ENCODE measurements around the gene ERC2.

Gene ERC2

GRCh38 chr3:55570271-55570711 lies 898.0 kb downstream of the ERC2 start:
- FAIRE-seq (no peak), DNase-seq (ENCODE audit: extremely low spot score, insufficient read length, low read depth) (no peak)

GRCh38 chr3:55569033-55569599 lies 899.2 kb downstream of the ERC2 start:
- FAIRE-seq: no peak

GRCh38 chr3:55567615-55568014 lies 900.7 kb downstream of the ERC2 start:
- DNase-seq (ENCODE audit: extremely low spot score, insufficient read length, low read depth): no peak
- no peak for FAIRE-seq

More at GRCh38 chr3:55569033-55569599, 899.2 kb downstream of the ERC2 start:
- DNase-seq (ENCODE audit: extremely low spot score, insufficient read length, low read depth): no peak

GRCh38 chr3:55567121-55567520 lies 901.1 kb downstream of the ERC2 start:
- no peak for FAIRE-seq
- DNase-seq (ENCODE audit: extremely low spot score, insufficient read length, low read depth): no peak

- FAIRE-seq (no peak), DNase-seq (ENCODE audit: extremely low spot score, insufficient read length, low read depth) (no peak)
Measured at GRCh38 chr3:55565521-55565920, 902.7 kb downstream of the ERC2 start.

DNA sequence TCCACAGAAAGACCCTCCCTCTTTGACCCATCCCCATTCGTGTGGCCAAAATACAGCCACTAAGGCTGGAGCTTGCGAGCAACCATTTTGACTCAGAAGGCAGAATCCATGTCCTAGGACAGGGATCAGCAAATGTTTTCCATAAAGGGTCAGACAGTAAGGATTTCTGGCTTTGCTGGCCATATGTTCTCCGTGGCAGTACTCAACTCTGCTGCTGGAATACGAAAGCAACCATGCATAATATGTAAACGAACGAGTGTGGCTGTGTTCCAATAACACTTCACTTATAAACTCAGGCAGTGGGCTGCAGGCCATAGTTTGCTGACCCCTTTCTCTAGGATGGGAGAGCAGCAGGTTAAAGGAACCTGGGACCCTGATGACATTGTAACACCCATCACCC lies 903.5 kb downstream of the ERC2 start:
- no peak for DNase-seq (ENCODE audit: extremely low spot score, insufficient read length, low read depth)
- no peak for FAIRE-seq

GRCh38 chr3:55562700-55563099 lies 905.6 kb downstream of the ERC2 start:
- FAIRE-seq: no peak

DNA sequence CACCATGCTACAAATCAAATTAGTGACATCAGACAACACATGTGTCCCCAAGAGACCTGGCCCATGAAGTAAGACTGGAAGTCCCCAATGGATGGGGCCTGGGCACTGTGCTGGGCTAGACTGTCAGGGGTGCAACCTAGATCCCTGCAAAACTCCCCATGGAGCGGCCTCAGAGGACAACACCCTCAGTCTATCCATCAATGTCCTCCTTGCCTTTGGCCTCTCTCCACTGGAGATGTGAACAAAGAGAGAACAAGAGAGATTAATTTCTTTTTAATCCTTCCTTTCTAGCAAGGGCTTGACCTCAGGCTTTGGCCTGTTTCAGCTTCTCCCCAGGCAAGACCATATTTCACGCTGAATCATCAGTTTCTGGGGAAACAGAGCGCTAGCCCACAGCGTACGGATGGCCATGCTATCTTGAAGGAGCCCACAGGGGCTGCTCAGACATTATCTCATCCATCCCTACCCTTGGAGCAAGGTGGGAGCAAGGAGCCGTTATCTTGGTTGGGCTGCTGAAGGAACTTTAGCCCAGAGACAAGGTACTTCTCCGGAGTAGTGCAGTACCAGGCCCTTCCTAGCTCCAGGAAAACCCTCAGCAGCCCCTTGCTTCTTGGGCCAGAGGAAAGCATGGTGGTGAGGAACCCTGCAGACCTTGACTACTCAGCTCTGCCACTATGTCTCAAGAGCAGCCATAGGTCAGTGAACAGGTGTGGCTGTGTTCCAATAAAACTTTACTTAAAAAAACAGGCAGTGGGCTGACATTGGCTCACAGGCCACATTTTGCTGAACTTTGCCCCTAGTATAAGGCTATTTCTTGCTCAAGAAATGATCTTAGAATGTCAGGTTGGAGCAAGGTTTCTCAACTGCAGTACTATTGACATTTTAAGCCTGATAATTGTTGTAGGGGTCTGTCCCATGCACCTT lies 908.5 kb downstream of the ERC2 start:
- no peak for FAIRE-seq

More at GRCh38 chr3:55562700-55563099, 905.6 kb downstream of the ERC2 start:
- no peak for DNase-seq (ENCODE audit: extremely low spot score, insufficient read length, low read depth)

GRCh38 chr3:55558316-55558715 lies 910.0 kb downstream of the ERC2 start:
- DNase-seq (ENCODE audit: extremely low spot score, insufficient read length, low read depth): no peak
- FAIRE-seq: no peak

More for the DNA sequence above, 908.5 kb downstream of the ERC2 start:
- no peak for DNase-seq (ENCODE audit: extremely low spot score, insufficient read length, low read depth)

DNA sequence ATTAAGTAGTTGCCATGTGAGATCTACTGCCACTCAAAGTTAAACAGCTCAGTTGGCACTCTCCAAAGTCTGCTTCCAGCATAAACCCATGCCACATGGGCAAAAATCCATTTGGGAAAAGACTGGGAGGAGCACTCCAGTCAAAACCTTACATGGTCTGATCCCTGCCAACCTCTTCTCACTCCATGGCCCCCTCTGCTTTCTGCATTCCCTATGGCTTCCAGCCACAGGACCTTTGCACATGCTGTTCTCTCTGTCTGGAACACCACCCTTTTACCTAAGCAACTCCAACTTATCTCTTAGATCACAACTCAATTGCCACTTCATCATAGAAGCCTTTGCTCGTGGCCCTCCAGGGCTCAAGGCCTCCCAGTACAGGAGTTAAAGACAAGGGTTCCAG lies 910.7 kb downstream of the ERC2 start:
- DNase-seq (ENCODE audit: extremely low spot score, insufficient read length, low read depth) (no peak), FAIRE-seq (no peak)

DNA sequence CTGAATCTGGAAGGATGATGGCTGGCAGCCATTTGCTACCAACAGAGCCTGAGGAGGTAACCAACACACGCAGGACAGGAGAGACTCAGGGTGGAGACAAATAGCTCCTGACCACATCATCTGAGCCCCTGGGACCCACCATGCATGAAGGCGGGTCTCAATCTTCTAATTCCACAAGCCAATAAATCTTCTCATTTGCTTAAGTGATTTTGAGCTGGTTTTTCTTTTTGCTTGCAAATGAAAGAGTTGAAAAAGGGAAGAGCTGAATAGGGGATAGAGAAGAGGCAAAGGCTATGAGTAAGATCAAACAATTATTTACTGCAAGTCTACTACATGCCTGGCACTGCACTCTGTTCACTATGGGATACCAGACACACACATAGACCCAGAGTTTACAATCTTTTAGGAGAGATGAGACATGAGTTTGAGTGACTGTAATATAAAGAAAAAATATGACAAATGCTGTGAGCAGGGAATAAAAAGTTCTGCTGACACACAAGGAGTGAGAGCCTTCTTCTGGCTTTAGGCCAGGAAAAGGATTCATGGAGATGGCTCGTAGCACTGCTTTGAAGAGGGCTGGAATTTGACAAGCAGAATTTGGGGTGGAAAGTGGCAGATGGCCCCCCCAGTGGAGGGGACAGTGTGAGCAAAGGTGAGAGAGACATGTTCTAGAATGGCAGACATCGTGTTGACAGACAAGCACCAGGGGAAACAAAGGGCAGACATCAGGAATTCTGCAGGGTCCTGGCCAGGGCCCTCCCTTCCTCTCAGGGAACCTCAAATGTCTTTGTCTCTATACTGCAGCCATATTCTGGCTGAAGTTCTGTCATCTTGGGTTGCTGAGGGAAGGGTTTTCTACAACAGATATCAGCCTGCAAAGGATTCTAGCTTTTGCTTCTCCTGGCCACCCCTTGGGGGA lies 911.4 kb downstream of the ERC2 start:
- no peak for DNase-seq (ENCODE audit: extremely low spot score, insufficient read length, low read depth)
- FAIRE-seq: no peak

DNA sequence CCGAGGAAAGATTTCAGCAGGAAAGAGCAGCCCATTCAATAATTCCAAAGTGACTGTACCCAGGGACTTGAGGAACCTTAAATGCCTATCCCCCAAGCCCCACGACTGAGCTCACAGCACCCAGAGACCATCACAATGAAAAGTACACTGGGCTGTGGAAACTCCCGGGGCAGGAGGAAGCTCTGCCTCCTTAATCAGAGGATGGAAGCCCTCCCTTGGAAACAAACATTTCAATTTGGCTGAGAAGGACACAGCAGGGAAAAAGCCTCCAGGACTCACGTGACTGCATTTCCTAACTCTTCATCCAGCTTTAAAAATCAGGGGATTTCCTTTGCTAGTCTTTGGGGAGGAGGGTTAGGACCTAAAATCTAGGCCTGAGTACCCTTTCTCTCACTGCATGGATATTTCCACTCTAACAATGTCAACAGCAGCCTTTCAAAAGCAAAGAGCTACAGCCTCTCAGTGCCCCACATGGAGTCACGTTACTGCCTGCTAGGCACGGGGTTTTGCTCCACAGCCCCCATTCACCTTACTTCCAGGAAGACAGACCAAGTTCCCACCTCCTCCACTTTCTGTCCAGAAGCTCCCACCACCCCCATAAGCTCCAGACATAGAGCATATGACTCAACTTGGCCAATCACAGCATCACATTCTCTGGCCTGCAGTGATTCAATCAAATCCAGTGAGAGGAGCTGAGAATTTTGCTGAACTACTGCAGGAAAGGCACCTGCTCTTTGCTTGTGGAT lies 912.2 kb downstream of the ERC2 start:
- FAIRE-seq (no peak), DNase-seq (ENCODE audit: extremely low spot score, insufficient read length, low read depth) (no peak)

GRCh38 chr3:55554634-55555425 lies 913.4 kb downstream of the ERC2 start:
- DNase-seq (ENCODE audit: extremely low spot score, insufficient read length, low read depth) (no peak), FAIRE-seq (no peak)

- FAIRE-seq: no peak
- DNase-seq (ENCODE audit: extremely low spot score, insufficient read length, low read depth): no peak
Measured at GRCh38 chr3:55551644-55552043, 916.6 kb downstream of the ERC2 start.

- no peak for DNase-seq (ENCODE audit: extremely low spot score, insufficient read length, low read depth)
- FAIRE-seq: no peak
Measured at GRCh38 chr3:55549177-55549576, 919.1 kb downstream of the ERC2 start.

DNA sequence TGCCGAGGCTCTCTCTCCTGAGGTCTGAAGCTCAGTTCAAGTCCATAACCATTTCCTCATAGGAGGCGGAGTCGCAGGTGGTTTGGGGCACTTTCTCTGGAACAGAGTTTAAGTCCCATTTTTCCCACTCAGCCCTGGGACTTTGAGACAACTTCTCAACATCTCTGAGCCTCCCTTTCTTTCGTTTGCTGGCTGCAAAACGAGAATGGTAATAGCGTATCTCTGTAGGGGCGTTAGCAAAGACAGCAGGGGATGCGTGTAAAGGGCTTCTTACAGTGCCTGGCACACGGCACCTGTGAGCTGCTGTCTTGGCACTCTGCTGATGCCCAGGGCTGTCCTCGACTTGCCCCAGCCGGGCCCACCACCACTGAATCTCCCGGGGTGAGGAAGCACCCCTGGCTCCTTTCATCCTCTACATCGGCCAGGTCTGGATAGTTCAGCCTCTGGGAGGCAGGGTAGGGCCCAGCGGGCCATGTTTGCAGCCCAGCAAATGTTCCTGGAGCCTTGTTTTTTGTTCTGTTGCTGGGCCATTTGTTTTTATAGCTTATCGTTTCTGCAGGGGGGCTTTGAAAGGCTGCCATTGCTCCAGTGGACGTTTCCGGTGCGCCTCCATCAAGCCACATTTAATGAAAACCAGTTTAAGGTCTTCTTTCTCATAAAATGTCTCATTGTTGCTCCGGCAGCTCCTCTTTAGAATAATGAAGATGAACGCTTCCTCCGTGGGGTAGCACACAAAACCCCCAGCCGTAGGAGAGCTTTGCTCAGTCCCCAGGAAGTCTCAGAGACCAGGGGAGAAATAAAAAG lies 921.2 kb downstream of the ERC2 start:
- DNase-seq (ENCODE audit: extremely low spot score, insufficient read length, low read depth) (no peak), FAIRE-seq (no peak)

GRCh38 chr3:55545995-55546394 lies 922.3 kb downstream of the ERC2 start:
- no peak for FAIRE-seq

GRCh38 chr3:55544219-55544618 lies 924.0 kb downstream of the ERC2 start:
- FAIRE-seq (no peak), DNase-seq (ENCODE audit: extremely low spot score, insufficient read length, low read depth) (no peak)

More at GRCh38 chr3:55545995-55546394, 922.3 kb downstream of the ERC2 start:
- DNase-seq (ENCODE audit: extremely low spot score, insufficient read length, low read depth): no peak
